HepG2 (cell line): ENCODE results near the gene ANKZF1. TPM values are rescaled to one million over a fixed set of nuclear protein-coding genes. Genes with fewer than 3 reads are reported as not detected.

ENCODE experiments used
- ASH2L ChIP-seq: fragments of 300-600, 200-600 bp; sonication (generic); IDR thresholded peaks from 2 replicates; pipeline ENCODE4 v1.7.0; 2017; ENCODE audit warnings: low read depth, mild to moderate bottlenecking, moderate library complexity, mixed read lengths, low read length; ENCODE audit not compliant: insufficient read length
- BORCS8-MEF2B ChIP-seq: sonication (generic); formaldehyde crosslinking; IDR thresholded peaks from 2 replicates; pipeline ENCODE4 v1.8.0; 2022; ENCODE audit warnings: mild to moderate bottlenecking, missing genetic modification reagents
- CEBPB ChIP-seq: IDR thresholded peaks from 2 replicates; pipeline ENCODE4 v1.6.1; 2011; ENCODE audit warnings: low read depth, low read length, improper control_type of control experiment, borderline replicate concordance
- IRF2 ChIP-seq: IDR thresholded peaks from 2 replicates; pipeline ENCODE4 v1.6.1; 2018; ENCODE audit warnings: missing genetic modification reagents, missing compliant biosample characterization
- MTF1 ChIP-seq: sonication (generic); formaldehyde crosslinking; IDR thresholded peaks from 2 replicates; pipeline ENCODE4 v1.5.0; 2020; ENCODE audit warnings: missing genetic modification reagents
- PAF1 ChIP-seq: IDR thresholded peaks from 2 replicates; pipeline ENCODE4 v1.6.1; 2016; ENCODE audit warnings: missing genetic modification reagents, missing compliant biosample characterization
- SMYD3 ChIP-seq: sonication (generic); formaldehyde crosslinking; IDR thresholded peaks from 2 replicates; pipeline ENCODE4 v1.8.1; 2023; ENCODE audit warnings: mild to moderate bottlenecking, missing genetic modification reagents
- SOX5 ChIP-seq: IDR thresholded peaks from 2 replicates; pipeline ENCODE4 v1.6.1; 2016; ENCODE audit warnings: borderline replicate concordance
- WIZ ChIP-seq: sonication (generic); formaldehyde crosslinking; IDR thresholded peaks from 2 replicates; pipeline ENCODE4 v1.5.1; 2020; ENCODE audit warnings: mild to moderate bottlenecking, missing genetic modification reagents
- XRCC5 ChIP-seq: fragments of 200-400 bp; formaldehyde crosslinking; optimal IDR thresholded peaks from 2 replicates; pipeline ENCODE3; 2017; ENCODE audit warnings: mild to moderate bottlenecking, low read length
- ZNF530 ChIP-seq: sonication (generic); formaldehyde crosslinking; IDR thresholded peaks from 2 replicates; pipeline ENCODE4 v1.5.0; 2020; ENCODE audit warnings: low read depth, mild to moderate bottlenecking, missing genetic modification reagents
- ZNF552 ChIP-seq: sonication (generic); formaldehyde crosslinking; IDR thresholded peaks from 2 replicates; pipeline ENCODE4 v1.9.0; 2022; ENCODE audit warnings: missing genetic modification reagents, mild to moderate bottlenecking, borderline replicate concordance
- ZNF569 ChIP-seq: sonication (generic); formaldehyde crosslinking; IDR thresholded peaks from 2 replicates; pipeline ENCODE4 v1.5.0; 2020; ENCODE audit warnings: mild to moderate bottlenecking, missing genetic modification reagents, moderate library complexity, borderline replicate concordance
- ZNF616 ChIP-seq: sonication (generic); formaldehyde crosslinking; IDR thresholded peaks from 2 replicates; pipeline ENCODE4 v1.5.0; 2020; ENCODE audit warnings: low read depth, mild to moderate bottlenecking, missing genetic modification reagents
- ZNF737 ChIP-seq: sonication (generic); formaldehyde crosslinking; IDR thresholded peaks from 2 replicates; pipeline ENCODE4 v1.5.0; 2020; ENCODE audit warnings: missing genetic modification reagents, mild to moderate bottlenecking, borderline replicate concordance
- polyA plus RNA-seq, 8 experiments: library from polyadenylated mRNA; depleted of rRNA in 3 of 8; stranded (reverse) in 7 of 8; unstranded in 1 of 8; fragments of >200 nt; fragmentation: Illumina TruSeq in 4 of 8; extraction: Trizol in 4 of 8; gene quantifications; 2 replicates each; pipeline versions ENCODE4 v1.2.1 to v1.2.3, GENCODE V29; 2011 to 2016; ENCODE audit warnings: low read depth in 4 of 8, missing spikeins in 1 of 8, mixed read lengths in 1 of 8; ENCODE audit not compliant: insufficient read depth in 1 of 8
- total RNA-seq, 5 experiments: library from RNA; depleted of rRNA; stranded (reverse); fragments of >200 nt; fragmentation: Illumina TruSeq; extraction: Trizol; gene quantifications; 2 replicates each; pipeline ENCODE4 v1.2.3, GENCODE V29; 2016; ENCODE audit warnings: low read depth in 1 of 5
- TF ChIP-seq, protein P1 (sequence below): IDR thresholded peaks from 2 replicates; pipeline ENCODE4 v1.6.1; 2016
- TF ChIP-seq, protein P2 (sequence below): sonication (generic); formaldehyde crosslinking; IDR thresholded peaks from 2 replicates; pipeline ENCODE4 v1.5.0; 2020; ENCODE audit warnings: mild to moderate bottlenecking, missing genetic modification reagents
- TF ChIP-seq, protein P3 (sequence below): sonication (generic); formaldehyde crosslinking; IDR thresholded peaks from 2 replicates; pipeline ENCODE4 v1.8.0; 2022; ENCODE audit warnings: mild to moderate bottlenecking, missing genetic modification reagents; ENCODE audit not compliant: insufficient replicate concordance
- TF ChIP-seq, protein P4 (sequence below): IDR thresholded peaks from 2 replicates; pipeline ENCODE4 v1.4.0; 2020; ENCODE audit warnings: mild to moderate bottlenecking, missing genetic modification reagents

ANKZF1 gene
- total and polyA plus RNA-seq, 2 of the 13 experiments (the other 11 are each of a cell fraction or from before 2014, with no cell fraction given): 25.3 to 128 TPM

DNA sequence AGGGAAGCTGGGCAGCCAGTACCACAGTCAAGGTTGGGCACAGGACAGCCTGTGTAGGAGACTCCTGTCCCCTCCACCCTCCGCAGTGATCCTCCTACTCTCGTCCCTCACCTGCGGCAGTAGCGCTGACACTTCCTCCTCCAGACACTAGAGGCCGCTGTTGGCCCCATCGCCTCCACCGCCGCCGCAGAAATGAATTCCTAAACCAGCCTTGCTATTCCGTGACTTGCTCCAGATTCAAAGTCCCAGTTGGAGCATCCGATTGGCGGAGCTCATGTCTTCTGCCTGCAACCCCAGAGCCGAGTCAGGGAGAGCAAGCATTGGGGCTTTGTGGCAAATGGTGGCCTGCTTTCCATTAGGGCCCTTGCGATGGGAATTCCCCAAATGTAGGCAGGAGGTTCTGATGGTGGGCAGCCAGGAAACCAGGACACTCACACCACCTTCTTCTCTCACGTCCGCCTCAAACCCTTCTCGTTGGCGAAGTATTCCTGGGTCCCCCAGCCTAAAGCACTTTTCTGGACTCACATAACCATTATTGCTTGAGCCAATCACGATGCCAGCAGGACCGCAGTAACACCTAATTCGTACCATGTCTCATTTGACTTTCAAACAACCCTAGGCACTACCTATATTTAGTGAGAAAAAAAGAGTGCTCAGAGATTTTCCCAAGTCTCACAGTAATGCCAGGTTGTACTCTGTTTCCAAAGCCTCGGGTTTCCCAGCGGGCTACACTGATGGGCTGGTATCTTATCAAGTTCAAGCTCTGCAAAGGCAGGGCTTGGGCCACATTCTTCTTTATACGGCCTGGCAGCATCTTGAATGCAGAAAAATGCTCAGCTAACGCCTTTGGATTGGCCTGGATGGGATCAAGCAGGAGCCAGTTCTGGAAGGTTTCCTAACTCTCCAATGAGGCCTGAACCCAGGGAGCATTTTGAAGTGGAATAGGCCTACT lies 48.4 kb downstream of the ANKZF1 start (continued):
- no peak for TF ChIP-seq BORCS8-MEF2B (CRISPR knock-in tag)
- TF ChIP-seq, protein P1, sequence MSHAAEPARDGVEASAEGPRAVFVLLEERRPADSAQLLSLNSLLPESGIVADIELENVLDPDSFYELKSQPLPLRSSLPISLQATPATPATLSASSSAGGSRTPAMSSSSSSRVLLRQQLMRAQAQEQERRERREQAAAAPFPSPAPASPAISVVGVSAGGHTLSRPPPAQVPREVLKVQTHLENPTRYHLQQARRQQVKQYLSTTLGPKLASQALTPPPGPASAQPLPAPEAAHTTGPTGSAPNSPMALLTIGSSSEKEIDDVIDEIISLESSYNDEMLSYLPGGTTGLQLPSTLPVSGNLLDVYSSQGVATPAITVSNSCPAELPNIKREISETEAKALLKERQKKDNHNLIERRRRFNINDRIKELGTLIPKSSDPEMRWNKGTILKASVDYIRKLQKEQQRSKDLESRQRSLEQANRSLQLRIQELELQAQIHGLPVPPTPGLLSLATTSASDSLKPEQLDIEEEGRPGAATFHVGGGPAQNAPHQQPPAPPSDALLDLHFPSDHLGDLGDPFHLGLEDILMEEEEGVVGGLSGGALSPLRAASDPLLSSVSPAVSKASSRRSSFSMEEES (CRISPR knock-in tag): no peak
- TF ChIP-seq XRCC5: peak; percentile 98
- no peak for TF ChIP-seq SMYD3
- no peak for TF ChIP-seq SOX5 (CRISPR knock-in tag)
- TF ChIP-seq ZNF569: no peak
- TF ChIP-seq ZNF737 (CRISPR knock-in tag): no peak
- TF ChIP-seq, protein P2, sequence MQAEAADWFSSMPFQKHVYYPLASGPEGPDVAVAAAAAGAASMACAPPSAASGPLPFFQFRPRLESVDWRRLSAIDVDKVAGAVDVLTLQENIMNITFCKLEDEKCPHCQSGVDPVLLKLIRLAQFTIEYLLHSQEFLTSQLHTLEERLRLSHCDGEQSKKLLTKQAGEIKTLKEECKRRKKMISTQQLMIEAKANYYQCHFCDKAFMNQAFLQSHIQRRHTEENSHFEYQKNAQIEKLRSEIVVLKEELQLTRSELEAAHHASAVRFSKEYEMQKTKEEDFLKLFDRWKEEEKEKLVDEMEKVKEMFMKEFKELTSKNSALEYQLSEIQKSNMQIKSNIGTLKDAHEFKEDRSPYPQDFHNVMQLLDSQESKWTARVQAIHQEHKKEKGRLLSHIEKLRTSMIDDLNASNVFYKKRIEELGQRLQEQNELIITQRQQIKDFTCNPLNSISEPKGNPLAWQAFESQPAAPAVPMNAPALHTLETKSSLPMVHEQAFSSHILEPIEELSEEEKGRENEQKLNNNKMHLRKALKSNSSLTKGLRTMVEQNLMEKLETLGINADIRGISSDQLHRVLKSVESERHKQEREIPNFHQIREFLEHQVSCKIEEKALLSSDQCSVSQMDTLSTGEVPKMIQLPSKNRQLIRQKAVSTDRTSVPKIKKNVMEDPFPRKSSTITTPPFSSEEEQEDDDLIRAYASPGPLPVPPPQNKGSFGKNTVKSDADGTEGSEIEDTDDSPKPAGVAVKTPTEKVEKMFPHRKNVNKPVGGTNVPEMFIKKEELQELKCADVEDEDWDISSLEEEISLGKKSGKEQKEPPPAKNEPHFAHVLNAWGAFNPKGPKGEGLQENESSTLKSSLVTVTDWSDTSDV (CRISPR knock-in tag): no peak
- peak; percentile 44; the same call in 1 of the 2 replicates for TF ChIP-seq ZNF552 (CRISPR knock-in tag)
- TF ChIP-seq ZNF530 (CRISPR knock-in tag): no peak
- no peak for TF ChIP-seq ASH2L
- TF ChIP-seq, protein P3, sequence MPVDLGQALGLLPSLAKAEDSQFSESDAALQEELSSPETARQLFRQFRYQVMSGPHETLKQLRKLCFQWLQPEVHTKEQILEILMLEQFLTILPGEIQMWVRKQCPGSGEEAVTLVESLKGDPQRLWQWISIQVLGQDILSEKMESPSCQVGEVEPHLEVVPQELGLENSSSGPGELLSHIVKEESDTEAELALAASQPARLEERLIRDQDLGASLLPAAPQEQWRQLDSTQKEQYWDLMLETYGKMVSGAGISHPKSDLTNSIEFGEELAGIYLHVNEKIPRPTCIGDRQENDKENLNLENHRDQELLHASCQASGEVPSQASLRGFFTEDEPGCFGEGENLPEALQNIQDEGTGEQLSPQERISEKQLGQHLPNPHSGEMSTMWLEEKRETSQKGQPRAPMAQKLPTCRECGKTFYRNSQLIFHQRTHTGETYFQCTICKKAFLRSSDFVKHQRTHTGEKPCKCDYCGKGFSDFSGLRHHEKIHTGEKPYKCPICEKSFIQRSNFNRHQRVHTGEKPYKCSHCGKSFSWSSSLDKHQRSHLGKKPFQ (CRISPR knock-in tag): no peak
- no peak for TF ChIP-seq CEBPB
- TF ChIP-seq, protein P4, sequence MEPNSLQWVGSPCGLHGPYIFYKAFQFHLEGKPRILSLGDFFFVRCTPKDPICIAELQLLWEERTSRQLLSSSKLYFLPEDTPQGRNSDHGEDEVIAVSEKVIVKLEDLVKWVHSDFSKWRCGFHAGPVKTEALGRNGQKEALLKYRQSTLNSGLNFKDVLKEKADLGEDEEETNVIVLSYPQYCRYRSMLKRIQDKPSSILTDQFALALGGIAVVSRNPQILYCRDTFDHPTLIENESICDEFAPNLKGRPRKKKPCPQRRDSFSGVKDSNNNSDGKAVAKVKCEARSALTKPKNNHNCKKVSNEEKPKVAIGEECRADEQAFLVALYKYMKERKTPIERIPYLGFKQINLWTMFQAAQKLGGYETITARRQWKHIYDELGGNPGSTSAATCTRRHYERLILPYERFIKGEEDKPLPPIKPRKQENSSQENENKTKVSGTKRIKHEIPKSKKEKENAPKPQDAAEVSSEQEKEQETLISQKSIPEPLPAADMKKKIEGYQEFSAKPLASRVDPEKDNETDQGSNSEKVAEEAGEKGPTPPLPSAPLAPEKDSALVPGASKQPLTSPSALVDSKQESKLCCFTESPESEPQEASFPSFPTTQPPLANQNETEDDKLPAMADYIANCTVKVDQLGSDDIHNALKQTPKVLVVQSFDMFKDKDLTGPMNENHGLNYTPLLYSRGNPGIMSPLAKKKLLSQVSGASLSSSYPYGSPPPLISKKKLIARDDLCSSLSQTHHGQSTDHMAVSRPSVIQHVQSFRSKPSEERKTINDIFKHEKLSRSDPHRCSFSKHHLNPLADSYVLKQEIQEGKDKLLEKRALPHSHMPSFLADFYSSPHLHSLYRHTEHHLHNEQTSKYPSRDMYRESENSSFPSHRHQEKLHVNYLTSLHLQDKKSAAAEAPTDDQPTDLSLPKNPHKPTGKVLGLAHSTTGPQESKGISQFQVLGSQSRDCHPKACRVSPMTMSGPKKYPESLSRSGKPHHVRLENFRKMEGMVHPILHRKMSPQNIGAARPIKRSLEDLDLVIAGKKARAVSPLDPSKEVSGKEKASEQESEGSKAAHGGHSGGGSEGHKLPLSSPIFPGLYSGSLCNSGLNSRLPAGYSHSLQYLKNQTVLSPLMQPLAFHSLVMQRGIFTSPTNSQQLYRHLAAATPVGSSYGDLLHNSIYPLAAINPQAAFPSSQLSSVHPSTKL (CRISPR knock-in tag): peak; percentile 59
- TF ChIP-seq MTF1 (CRISPR knock-in tag): no peak
- TF ChIP-seq ZNF616 (CRISPR knock-in tag): no peak
- no peak for TF ChIP-seq WIZ (CRISPR knock-in tag)
- TF ChIP-seq IRF2 (CRISPR knock-in tag): peak; percentile 59; the same call in 1 of the 2 replicates
- no peak for TF ChIP-seq PAF1 (CRISPR knock-in tag)
